ENCODE data around the gene SLC44A4. TPM values are rescaled to one million over a fixed set of nuclear protein-coding genes. Genes with fewer than 3 reads are reported as not detected.

Gene SLC44A4
- total and polyA plus RNA-seq, 2 of the 8 experiments (the other 6 are each of a cell fraction or from before 2014, with no cell fraction given): 4.8 to 7.0 TPM

GRCh38 chr6:31834367-31835250 is 44.2 kb downstream of the SLC44A4 start:
- Histone ChIP-seq H2AFZ (ENCODE audit: low read length) (peak overlapping the region; percentile 87), H3K27ac (ENCODE audit: low read depth, low read length) (peak overlapping the region; percentile 96), H3K9me3 (ENCODE audit: insufficient read depth in 2 of 2, low read depth in 1 of 2, low read length in 1 of 2) (no peaks in the 10 kb centered on the region), H3K23me2 (ENCODE audit: low read depth, low read length) (peaks cover 20% of the 10 kb centered on the region), H3K36me3 (ENCODE audit: control insufficient read depth in 2 of 4, insufficient read depth in 4 of 4, low read length in 3 of 4) (peaks cover 25 to 43% (median 33%) of the 10 kb centered on the region in 4 experiments), H4K8ac (ENCODE audit: extremely low read depth, insufficient read depth, low read length) (peak overlapping the region; percentile 92), H4K20me1 (replicated peaks in 1 of 2; ENCODE audit: control insufficient read depth in 1 of 2, insufficient read depth in 2 of 2, low read length in 2 of 2) (peaks cover 16 to 22% of the 10 kb centered on the region in 2 experiments), H2BK120ac (replicated peaks; ENCODE audit: low read depth, low read length) (peak overlapping the region; percentile 25), H3K23ac (ENCODE audit: insufficient read length) (no peak overlapping the region), H3K18ac (ENCODE audit: extremely low read depth, low read length) (peak overlapping the region; percentile 83), H2BK15ac (ENCODE audit: low read length) (no peak overlapping the region), H2BK12ac (ENCODE audit: low read depth, low read length) (no peak overlapping the region), H3K79me1 (ENCODE audit: low read depth, low read length) (peaks cover 5% of the 10 kb centered on the region; the same call in 1 of the 2 replicates), H3K27me3 (replicated peaks in 1 of 4; ENCODE audit: control insufficient read depth in 3 of 4, extremely low read depth in 1 of 4, insufficient read depth in 3 of 4, low read length in 3 of 4) (no peaks in the 10 kb centered on the region), H4K91ac (replicated peaks; ENCODE audit: insufficient read length, low read length) (peak overlapping the region; percentile 89), H3K4me2 (ENCODE audit: insufficient read depth in 1 of 2, low read depth in 2 of 2, low read length in 2 of 2) (peak overlapping the region; percentile 84 to 99), H3K4me3 (ENCODE audit: extremely low read depth in 1 of 4, insufficient read depth in 2 of 4, low read depth in 3 of 4, low read length in 4 of 4) (peak overlapping the region; percentile 70 to 99 (median 92)), H3K4ac (replicated peaks; ENCODE audit: insufficient read length, low read depth, low read length) (peak overlapping the region; percentile 93), H2BK5ac (ENCODE audit: low read depth, low read length) (peak overlapping the region; percentile 83), H3K9ac (replicated peaks in 1 of 4; ENCODE audit: extremely low read depth in 1 of 4, low read depth in 3 of 4, low read length in 3 of 4) (peak overlapping the region; percentile 85 to 96 (median 91)), H3K79me2 (ENCODE audit: control insufficient read depth in 1 of 2, insufficient read depth in 2 of 2, low read length in 2 of 2) (peaks cover 17 to 59% of the 10 kb centered on the region in 2 experiments), H2AK5ac (ENCODE audit: low read depth, low read length) (no peak overlapping the region), H3K4me1 (replicated peaks in 1 of 4; ENCODE audit: control insufficient read depth in 3 of 4, insufficient read depth in 4 of 4, low read length in 3 of 4) (peaks cover 2 to 9% (median 6%) of the 10 kb centered on the region in 4 experiments; a peak in 5 of 7 replicates), H3K14ac (ENCODE audit: insufficient read length) (no peak overlapping the region), H3K56ac (replicated peaks; ENCODE audit: insufficient read length, low read depth, low read length) (peak overlapping the region; percentile 89), H4K5ac (ENCODE audit: insufficient read length, low read depth, low read length) (peak overlapping the region; percentile 87), H2BK20ac (ENCODE audit: low read length) (no peak overlapping the region)
- DNase-seq (ENCODE audit: low read depth in 1 of 2, low spot score in 2 of 2) (peak in 1 of 2 experiments; percentile 89), FAIRE-seq (no peak)
- CTCF ChIA-PET (ENCODE audit: partially characterized antibody): interaction anchor here (1.0 to 1.7 kb wide), 2 partner anchors 65 to 170 kb away, joined by 3 to 9 read pairs; partner anchors contain the start of gene GPANK1
- 2% methylated on average over 59 of the region's 59 CpGs; no CpG with 5 or more reads in 1 of the 2 experiments for WGBS, 2 experiments (ENCODE audit: extremely low coverage in 1 of 2, insufficient coverage in 1 of 2, insufficient read length in 1 of 2, insufficient replicate concordance in 2 of 2, low coverage in 1 of 2, low lambda C conversion rate in 2 of 2, missing lambda C conversion rate in 1 of 2)
- POLR2A ChIA-PET (ENCODE audit: partially characterized antibody): interaction anchor here (0.6 to 11.4 kb wide), 40 partner anchors 12 to 292 kb away, joined by 3 to 189 read pairs (median 6); partner anchors contain the start of genes ABHD16A, ATP6V1G2, C6orf47 and CSNK2B
- TF ChIP-seq CBX5 (IDR thresholded peaks at IDR 0.05; ENCODE audit: low read depth, low read length) (no peak), RFX5 (IDR thresholded peaks at IDR 0.05; ENCODE audit: borderline replicate concordance, low read depth, low read length) (no peak), SP1 (IDR thresholded peaks at IDR 0.05; ENCODE audit: low read depth, low read length) (no peak), MAX (IDR thresholded peaks at IDR 0.05) (0 out of 2 replicates have a peak, but pooled peaks have one; percentile 25), KDM4A (IDR thresholded peaks at IDR 0.05; ENCODE audit: low read depth, low read length, severe bottlenecking) (peak; percentile 76), KDM5A (IDR thresholded peaks at IDR 0.05; ENCODE audit: low read length) (0 out of 2 replicates have a peak, but pooled peaks have one; percentile 31), NANOG (IDR thresholded peaks at IDR 0.05; ENCODE audit: insufficient read depth, low read depth, low read length, poor library complexity, severe bottlenecking) (peak; percentile 69), POU5F1 (IDR thresholded peaks at IDR 0.05; ENCODE audit: low read depth, low read length) (0 out of 2 replicates have a peak, but pooled peaks have one; percentile 36), EGR1 (IDR thresholded peaks at IDR 0.05; ENCODE audit: borderline replicate concordance, low read depth, low read length) (no peak), RXRA (IDR thresholded peaks at IDR 0.05; ENCODE audit: insufficient read depth, low read depth, low read length) (no peak)

Data from H1 (cell line).